ENCODE data around the gene SIAE. TPM values are rescaled to one million over a fixed set of nuclear protein-coding genes. Genes with fewer than 3 reads are reported as not detected.
A peak's percentile ranks its signal among the peaks of the same experiment; 100 is the strongest.

Gene SIAE
- total RNA-seq, 1 experiment from 2014 or later: 2.6 TPM

DNA sequence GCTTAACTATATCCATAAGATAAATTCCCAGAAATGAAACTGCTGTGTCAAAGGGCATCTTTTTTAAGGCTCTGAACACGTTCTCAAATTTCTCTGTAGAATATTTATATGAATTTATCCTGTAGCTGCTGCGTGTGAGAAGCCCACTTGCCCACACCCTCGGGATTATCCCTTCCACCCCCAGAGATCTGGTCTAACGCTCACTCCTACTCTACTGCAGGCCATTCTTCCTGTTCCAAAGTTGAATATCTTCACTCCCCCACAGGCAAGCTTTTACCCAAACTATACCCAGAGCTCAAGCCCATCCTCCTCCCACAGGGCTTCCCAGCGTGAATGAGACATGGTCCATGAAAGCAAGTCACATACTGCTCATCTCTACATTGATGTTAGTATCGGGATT is 24.9 kb downstream of the SIAE start:
- DNase-seq: no peak
- peaks cover 1% of the 10 kb centered on the region; the same call in 1 of the 2 replicates for H3K27me3 ChIP-seq (ENCODE audit: control insufficient read depth, insufficient read depth, low read length)
- no peaks in the 10 kb centered on the region for H3K36me3 ChIP-seq (replicated peaks; ENCODE audit: control insufficient read depth, insufficient read depth, low read length)
- no peak overlapping the region for H3K4me3 ChIP-seq (ENCODE audit: insufficient read depth, low read depth, low read length)

GRCh38 chr11:124646148-124646547 is 27.4 kb downstream of the SIAE start:
- Histone ChIP-seq H3K4me3 (ENCODE audit: insufficient read depth, low read depth, low read length) (no peak overlapping the region), H3K27me3 (ENCODE audit: control insufficient read depth, insufficient read depth, low read length) (peaks cover 1% of the 10 kb centered on the region; the same call in 1 of the 2 replicates), H3K36me3 (replicated peaks; ENCODE audit: control insufficient read depth, insufficient read depth, low read length) (no peaks in the 10 kb centered on the region)
- no peak for DNase-seq

- Histone ChIP-seq H3K36me3 (replicated peaks; ENCODE audit: control insufficient read depth, insufficient read depth, low read length) (no peaks in the 10 kb centered on the region), H3K27me3 (ENCODE audit: control insufficient read depth, insufficient read depth, low read length) (peaks cover 1% of the 10 kb centered on the region; the same call in 1 of the 2 replicates), H3K4me3 (ENCODE audit: insufficient read depth, low read depth, low read length) (no peak overlapping the region)
- DNase-seq: peak; percentile 61
Observed at GRCh38 chr11:124644426-124645280, 28.9 kb downstream of the SIAE start.

GRCh38 chr11:124643605-124644425 is 29.7 kb downstream of the SIAE start:
- no peak for DNase-seq
- Histone ChIP-seq H3K4me3 (ENCODE audit: insufficient read depth, low read depth, low read length) (no peak overlapping the region), H3K27me3 (ENCODE audit: control insufficient read depth, insufficient read depth, low read length) (no peaks in the 10 kb centered on the region; the same call in 1 of the 2 replicates), H3K36me3 (replicated peaks; ENCODE audit: control insufficient read depth, insufficient read depth, low read length) (no peaks in the 10 kb centered on the region)

GRCh38 chr11:124643042-124643604 is 30.4 kb downstream of the SIAE start:
- Histone ChIP-seq H3K4me3 (ENCODE audit: insufficient read depth, low read depth, low read length) (no peak overlapping the region), H3K36me3 (replicated peaks; ENCODE audit: control insufficient read depth, insufficient read depth, low read length) (no peaks in the 10 kb centered on the region), H3K27me3 (ENCODE audit: control insufficient read depth, insufficient read depth, low read length) (no peaks in the 10 kb centered on the region; the same call in 1 of the 2 replicates)
- no peak for DNase-seq

- no peak for DNase-seq
- Histone ChIP-seq H3K27me3 (ENCODE audit: control insufficient read depth, insufficient read depth, low read length) (no peaks in the 10 kb centered on the region; the same call in 1 of the 2 replicates), H3K4me3 (ENCODE audit: insufficient read depth, low read depth, low read length) (no peak overlapping the region), H3K36me3 (replicated peaks; ENCODE audit: control insufficient read depth, insufficient read depth, low read length) (no peaks in the 10 kb centered on the region)
Observed at GRCh38 chr11:124642628-124643027, 30.9 kb downstream of the SIAE start.

- DNase-seq: no peak
- Histone ChIP-seq H3K36me3 (replicated peaks; ENCODE audit: control insufficient read depth, insufficient read depth, low read length) (no peaks in the 10 kb centered on the region), H3K4me3 (ENCODE audit: insufficient read depth, low read depth, low read length) (no peak overlapping the region), H3K27me3 (ENCODE audit: control insufficient read depth, insufficient read depth, low read length) (no peaks in the 10 kb centered on the region)
Observed at GRCh38 chr11:124640666-124641065, 32.9 kb downstream of the SIAE start.

GRCh38 chr11:124639186-124639585 is 34.4 kb downstream of the SIAE start:
- DNase-seq: no peak
- no peak overlapping the region for H3K4me3 ChIP-seq (ENCODE audit: insufficient read depth, low read depth, low read length)
- H3K27me3 ChIP-seq (ENCODE audit: control insufficient read depth, insufficient read depth, low read length): no peaks in the 10 kb centered on the region
- no peaks in the 10 kb centered on the region for H3K36me3 ChIP-seq (replicated peaks; ENCODE audit: control insufficient read depth, insufficient read depth, low read length)

DNA sequence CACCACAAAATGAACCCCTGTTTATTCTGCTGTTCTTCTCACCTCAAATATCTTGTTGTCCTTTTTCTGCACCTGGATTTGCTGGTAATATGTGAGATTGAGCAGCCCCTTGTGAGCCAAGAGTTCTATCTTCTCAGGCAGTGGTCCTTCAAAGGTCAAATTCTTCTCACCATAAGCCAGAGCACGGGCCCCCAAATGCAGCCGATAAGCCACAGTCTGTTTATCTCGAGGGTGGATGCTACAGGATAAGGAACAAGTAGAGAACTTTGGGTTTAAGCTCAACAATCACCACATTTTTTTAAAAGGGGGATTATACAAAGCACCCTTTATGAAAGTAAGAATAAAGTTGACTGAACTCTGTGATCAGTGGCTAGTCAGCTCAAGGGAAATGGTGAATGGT is 35.0 kb downstream of the SIAE start:
- no peak overlapping the region for H3K4me3 ChIP-seq (ENCODE audit: insufficient read depth, low read depth, low read length)
- no peaks in the 10 kb centered on the region for H3K36me3 ChIP-seq (replicated peaks; ENCODE audit: control insufficient read depth, insufficient read depth, low read length)
- no peak for DNase-seq
- no peaks in the 10 kb centered on the region for H3K27me3 ChIP-seq (ENCODE audit: control insufficient read depth, insufficient read depth, low read length)

DNA sequence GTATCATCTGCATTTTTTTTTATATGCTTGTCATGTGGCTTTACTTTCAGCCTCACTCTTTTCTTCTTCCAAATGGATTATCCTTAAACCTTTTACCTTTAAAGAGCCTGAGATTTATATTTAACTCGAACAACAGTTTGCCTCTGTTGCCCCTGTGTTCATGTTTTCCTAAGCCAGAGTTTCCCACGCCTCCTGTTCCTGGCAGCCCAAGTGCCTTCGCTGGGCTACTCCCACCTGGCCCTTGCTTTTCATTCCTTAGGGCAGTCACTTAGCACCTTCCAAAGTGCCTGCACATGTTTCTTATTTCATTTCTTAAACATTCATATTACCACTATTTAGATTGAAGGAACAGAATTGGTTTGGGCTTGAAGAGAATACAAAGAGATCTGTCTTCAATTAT is 37.6 kb downstream of the SIAE start:
- H3K27me3 ChIP-seq (ENCODE audit: control insufficient read depth, insufficient read depth, low read length): no peaks in the 10 kb centered on the region
- no peak overlapping the region for H3K4me3 ChIP-seq (ENCODE audit: insufficient read depth, low read depth, low read length)
- no peak for DNase-seq
- peaks cover 9% of the 10 kb centered on the region for H3K36me3 ChIP-seq (replicated peaks; ENCODE audit: control insufficient read depth, insufficient read depth, low read length)

GRCh38 chr11:124633355-124633754 is 40.2 kb downstream of the SIAE start:
- peaks cover 16% of the 10 kb centered on the region for H3K36me3 ChIP-seq (replicated peaks; ENCODE audit: control insufficient read depth, insufficient read depth, low read length)

GRCh38 chr11:124629961-124630360 is 43.6 kb downstream of the SIAE start:
- no peaks in the 10 kb centered on the region for H3K27me3 ChIP-seq (ENCODE audit: control insufficient read depth, insufficient read depth, low read length)
- no peak for DNase-seq
- no peak overlapping the region for H3K4me3 ChIP-seq (ENCODE audit: insufficient read depth, low read depth, low read length)
- H3K36me3 ChIP-seq (replicated peaks; ENCODE audit: control insufficient read depth, insufficient read depth, low read length): peaks cover 31% of the 10 kb centered on the region

More at GRCh38 chr11:124633355-124633754, 40.2 kb downstream of the SIAE start:
- no peak for DNase-seq
- H3K4me3 ChIP-seq (ENCODE audit: insufficient read depth, low read depth, low read length): no peak overlapping the region
- no peaks in the 10 kb centered on the region for H3K27me3 ChIP-seq (ENCODE audit: control insufficient read depth, insufficient read depth, low read length)

- DNase-seq: no peak
- H3K27me3 ChIP-seq (ENCODE audit: control insufficient read depth, insufficient read depth, low read length): no peaks in the 10 kb centered on the region
- H3K4me3 ChIP-seq (ENCODE audit: insufficient read depth, low read depth, low read length): no peak overlapping the region
- H3K36me3 ChIP-seq (replicated peaks; ENCODE audit: control insufficient read depth, insufficient read depth, low read length): peaks cover 31% of the 10 kb centered on the region
Observed at GRCh38 chr11:124627546-124627945, 46.0 kb downstream of the SIAE start.

GRCh38 chr11:124625504-124626168 is 47.9 kb downstream of the SIAE start:
- H3K27me3 ChIP-seq (ENCODE audit: control insufficient read depth, insufficient read depth, low read length): no peaks in the 10 kb centered on the region
- H3K36me3 ChIP-seq (replicated peaks; ENCODE audit: control insufficient read depth, insufficient read depth, low read length): peaks cover 22% of the 10 kb centered on the region
- DNase-seq: no peak
- no peak overlapping the region for H3K4me3 ChIP-seq (ENCODE audit: insufficient read depth, low read depth, low read length)
